Small intestine (tissue), 7 donors: Measurements from ENCODE around the gene LMOD1. TPM values are rescaled to one million over a fixed set of nuclear protein-coding genes. Genes with fewer than 3 reads are reported as not detected.

Source experiments
- DNase-seq, 2 donors: peaks; one replicate each; pipeline versions ENCODE4 v3.0.0 to v3.0.0-alpha.2; 2013
- FAIRE-seq: peaks from 2 replicates; lab custom pipeline; 2012; peaks lifted over from hg19 to GRCh38; lab: Jason Lieb, UNC
- H3K27ac ChIP-seq, 3 donors: one replicate each; pipeline ENCODE4 v1.5.1; 2013; ENCODE audit warnings: low read length in 2 of 3, mild to moderate bottlenecking in 2 of 3, control low read depth in 1 of 3, inconsistent platforms in 1 of 3, low read depth in 1 of 3, moderate library complexity in 1 of 3
- H3K27me3 ChIP-seq, 3 donors: one replicate each; pipeline ENCODE4 v1.6.1; 2013; ENCODE audit warnings: low read length in 3 of 3, inconsistent platforms in 1 of 3; ENCODE audit not compliant: control insufficient read depth in 3 of 3, insufficient read depth in 3 of 3
- H3K36me3 ChIP-seq, 3 donors: one replicate each; pipeline ENCODE4 v1.6.1; 2013; ENCODE audit warnings: low read length in 3 of 3, inconsistent platforms in 1 of 3, low read depth in 1 of 3, mild to moderate bottlenecking in 1 of 3, moderate library complexity in 1 of 3; ENCODE audit not compliant: control insufficient read depth in 3 of 3, insufficient read depth in 2 of 3
- H3K4me1 ChIP-seq, 3 donors: one replicate each; pipeline ENCODE4 v1.6.1; 2013; ENCODE audit warnings: low read length in 2 of 3, inconsistent platforms in 1 of 3, low read depth in 1 of 3, mild to moderate bottlenecking in 1 of 3, moderate library complexity in 1 of 3; ENCODE audit not compliant: control insufficient read depth in 3 of 3, insufficient read depth in 2 of 3
- H3K4me3 ChIP-seq, 3 donors: one replicate each; pipeline ENCODE4 v1.5.1; 2013; ENCODE audit warnings: low read length in 3 of 3, control low read depth in 1 of 3, inconsistent platforms in 1 of 3, low read depth in 1 of 3, mild to moderate bottlenecking in 1 of 3, moderate library complexity in 1 of 3
- H3K9me3 ChIP-seq, 2 donors: one replicate each; pipeline ENCODE4 v1.6.1; 2013; ENCODE audit warnings: low read depth in 1 of 2, low read length in 1 of 2; ENCODE audit not compliant: control insufficient read depth in 2 of 2, insufficient read depth in 1 of 2
- WGBS, 3 donors: extraction: QIAGEN DNeasy Blood & Tissue Kit; methylation state at CpG; one replicate each; pipeline ENCODE4 v1.1.7; 2013; 5-methylcytosine and 5-hydroxymethylcytosine counted together
- polyA plus RNA-seq, 4 donors: library from polyadenylated mRNA; stranded (reverse) in 3 of 4; unstranded in 1 of 4; fragments of 200-250 nt in 3 of 4; fragments of 120-200 nt in 1 of 4; gene quantifications; one replicate each; pipeline versions ENCODE4 v1.2.1 to v1.2.3, GENCODE V29; 2013
- donor health status: healthy with polysubstance abuse.
- donor health status: control.
- donor health status: control.
- donor health status: Bipolar disorder and iron deficiency.
- donor health status: healthy.

Gene LMOD1
- polyA plus RNA-seq, 4 donors: 1.1 to 39.6 (median 4.3) TPM

- H3K4me1 ChIP-seq: peaks cover 0 to 2% (median 0%) of the 10 kb centered on the region in 3 donors
- H3K4me3 ChIP-seq: no peak overlapping the region
- H3K27me3 ChIP-seq: peaks cover 0 to 12% (median 0%) of the 10 kb centered on the region in 3 donors
- no peak for DNase-seq
- WGBS, 3 donors: 48 to 65% (median 65%) methylated on average over 4 of the region's 4 CpGs
- no peak for FAIRE-seq
- H3K27ac ChIP-seq: peak overlapping the region in 1 of 3 donors; percentile 46
- no peaks in the 10 kb centered on the region for H3K36me3 ChIP-seq
- no peaks in the 10 kb centered on the region for H3K9me3 ChIP-seq
Measured at GRCh38 chr1:201898240-201898894, 48.0 kb downstream of the LMOD1 start.

DNA sequence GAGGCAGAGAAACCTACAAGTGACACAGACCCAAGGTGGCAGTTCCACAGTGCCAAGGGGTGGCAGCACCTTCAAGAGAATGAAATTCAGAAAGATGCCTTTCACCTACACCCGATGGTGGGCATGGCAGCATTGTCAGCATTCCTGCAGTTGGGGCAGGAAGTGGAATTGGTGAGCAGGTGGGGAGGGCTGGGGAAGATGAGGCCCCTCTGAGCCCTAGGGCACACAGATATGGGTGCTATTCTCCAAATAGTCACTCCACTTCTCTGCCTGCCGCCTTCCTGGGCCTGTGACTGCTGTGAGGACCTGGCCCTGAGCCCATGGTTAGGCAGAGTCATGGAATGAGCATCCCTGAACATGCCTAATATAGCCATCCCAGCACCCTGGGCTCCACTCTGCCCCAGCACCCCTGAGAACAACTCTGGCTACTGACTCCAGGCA is 49.4 kb downstream of the LMOD1 start:
- Histone ChIP-seq H3K36me3 (peaks cover 0 to under 1% (median 0%) of the 10 kb centered on the region in 3 donors), H3K4me3 (no peak overlapping the region), H3K27me3 (peaks cover 0 to 13% (median 0%) of the 10 kb centered on the region in 3 donors), H3K27ac (peak overlapping the region in 1 of 3 donors; percentile 65), H3K9me3 (no peaks in the 10 kb centered on the region), H3K4me1 (peaks cover 0 to 2% (median 0%) of the 10 kb centered on the region in 3 donors)
- 50 to 66% (median 60%) methylated on average over 2 of the region's 2 CpGs for WGBS, 3 donors
- DNase-seq: no peak
- FAIRE-seq: no peak

DNA sequence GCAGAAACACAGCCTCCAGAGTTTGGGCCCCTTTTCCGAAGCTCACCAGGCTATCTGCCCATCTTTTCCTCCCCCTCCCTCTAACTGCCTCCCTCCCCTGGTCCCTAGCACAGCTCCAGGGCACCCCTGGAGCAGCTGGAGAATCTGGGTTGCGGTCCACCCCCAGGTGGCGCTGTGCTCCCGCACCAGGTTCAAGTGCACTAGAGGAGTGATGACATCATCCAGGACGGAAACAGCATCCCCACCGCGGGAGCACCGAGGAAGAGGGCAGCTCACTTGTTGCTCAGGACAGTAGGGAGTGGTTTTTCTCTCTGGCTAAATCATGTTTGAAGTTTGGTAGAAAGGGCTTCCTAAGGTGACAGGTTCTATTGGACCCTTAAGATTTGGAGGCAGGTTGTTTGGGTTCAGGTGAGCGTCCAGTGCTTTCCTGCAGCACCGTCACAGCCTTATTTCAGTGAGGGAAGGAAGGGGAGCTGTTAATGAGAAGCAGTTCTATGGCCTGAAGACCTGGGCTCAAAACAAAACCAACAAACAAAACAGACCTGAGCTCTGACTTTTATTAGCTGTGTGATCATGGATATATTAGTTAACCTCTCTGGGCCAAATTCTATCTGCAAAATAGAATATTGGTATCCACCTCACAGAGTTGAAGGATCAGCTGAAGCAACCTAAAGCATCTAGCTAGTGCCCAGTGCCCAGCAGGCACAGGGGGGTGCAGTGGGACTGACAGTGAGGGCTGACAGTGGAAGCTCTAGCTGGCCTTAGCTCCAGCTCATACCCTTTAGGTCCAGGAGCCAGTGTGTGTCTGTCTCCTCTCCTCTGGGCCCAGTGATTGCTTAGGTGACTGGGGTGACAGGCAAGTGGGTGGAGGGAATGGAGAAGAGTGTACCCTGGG is 50.2 kb downstream of the LMOD1 start:
- Histone ChIP-seq H3K9me3 (no peaks in the 10 kb centered on the region), H3K27me3 (peaks cover 0 to 20% (median 0%) of the 10 kb centered on the region in 3 donors), H3K4me1 (peaks cover 0 to 2% (median 0%) of the 10 kb centered on the region in 3 donors), H3K4me3 (no peak overlapping the region), H3K27ac (peak overlapping the region in 1 of 3 donors; percentile 65), H3K36me3 (peaks cover 0 to 4% (median 0%) of the 10 kb centered on the region in 3 donors)
- WGBS, 3 donors: 10 to 14% (median 13%) methylated on average over 10 of the region's 10 CpGs
- FAIRE-seq (no peak), DNase-seq (peak; percentile 86 to 92)

DNA sequence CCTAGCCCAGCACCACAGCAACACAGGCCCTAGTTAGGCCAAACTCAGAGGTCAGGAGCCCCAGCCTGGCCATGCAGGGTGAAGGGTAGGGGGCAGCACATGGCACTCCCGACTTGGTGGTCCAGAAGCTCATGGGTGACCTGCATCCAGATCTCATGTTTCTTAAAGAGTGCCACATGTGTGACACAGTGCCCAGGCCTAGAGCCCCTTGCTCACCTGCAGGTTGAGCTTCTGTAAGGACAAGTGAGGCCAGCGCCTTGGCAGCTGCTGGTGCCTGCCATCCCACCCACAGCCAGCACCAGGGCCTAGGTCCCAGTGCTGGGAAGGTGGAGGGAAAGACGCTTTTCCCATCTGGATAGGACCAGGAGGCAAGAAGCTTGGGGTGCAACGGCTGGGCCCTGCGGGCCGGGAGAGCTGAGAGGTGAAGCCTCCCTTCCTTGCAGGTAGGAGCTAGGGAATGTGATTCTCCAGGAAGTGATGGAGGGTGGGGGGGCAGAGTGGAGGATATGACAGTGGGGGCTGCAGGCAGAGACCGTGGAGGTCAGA is 51.2 kb downstream of the LMOD1 start:
- Histone ChIP-seq H3K36me3 (peaks cover 0 to 4% (median 0%) of the 10 kb centered on the region in 3 donors), H3K4me3 (no peak overlapping the region), H3K27ac (no peak overlapping the region), H3K27me3 (peaks cover 0 to 23% (median under 1%) of the 10 kb centered on the region in 3 donors), H3K4me1 (peaks cover 0 to 2% (median 0%) of the 10 kb centered on the region in 3 donors), H3K9me3 (no peaks in the 10 kb centered on the region)
- 75 to 81% (median 80%) methylated on average over 7 of the region's 7 CpGs for WGBS, 3 donors
- FAIRE-seq: no peak
- no peak for DNase-seq

GRCh38 chr1:201894343-201895119 is 51.8 kb downstream of the LMOD1 start:
- no peaks in the 10 kb centered on the region for H3K9me3 ChIP-seq
- DNase-seq (no peak), FAIRE-seq (no peak)
- peaks cover 0 to 4% (median 0%) of the 10 kb centered on the region in 3 donors for H3K4me1 ChIP-seq
- H3K36me3 ChIP-seq: peaks cover 0 to 4% (median 0%) of the 10 kb centered on the region in 3 donors
- no peak overlapping the region for H3K27ac ChIP-seq
- H3K4me3 ChIP-seq: no peak overlapping the region
- 71 to 92% (median 82%) methylated on average over 5 of the region's 5 CpGs for WGBS, 3 donors
- H3K27me3 ChIP-seq: peaks cover 0 to 28% (median 2%) of the 10 kb centered on the region in 3 donors

GRCh38 chr1:201893431-201893830 is 52.9 kb downstream of the LMOD1 start:
- no peak for FAIRE-seq
- H3K36me3 ChIP-seq: peaks cover 0 to 4% (median 0%) of the 10 kb centered on the region in 3 donors
- H3K4me1 ChIP-seq: peaks cover 0 to 12% (median 0%) of the 10 kb centered on the region in 3 donors
- DNase-seq: no peak
- H3K9me3 ChIP-seq: no peaks in the 10 kb centered on the region
- no peak overlapping the region for H3K27ac ChIP-seq
- H3K27me3 ChIP-seq: peaks cover 0 to 32% (median 2%) of the 10 kb centered on the region in 3 donors
- WGBS, 3 donors: 59 to 74% (median 60%) methylated on average over 3 of the region's 3 CpGs
- no peak overlapping the region for H3K4me3 ChIP-seq

DNA sequence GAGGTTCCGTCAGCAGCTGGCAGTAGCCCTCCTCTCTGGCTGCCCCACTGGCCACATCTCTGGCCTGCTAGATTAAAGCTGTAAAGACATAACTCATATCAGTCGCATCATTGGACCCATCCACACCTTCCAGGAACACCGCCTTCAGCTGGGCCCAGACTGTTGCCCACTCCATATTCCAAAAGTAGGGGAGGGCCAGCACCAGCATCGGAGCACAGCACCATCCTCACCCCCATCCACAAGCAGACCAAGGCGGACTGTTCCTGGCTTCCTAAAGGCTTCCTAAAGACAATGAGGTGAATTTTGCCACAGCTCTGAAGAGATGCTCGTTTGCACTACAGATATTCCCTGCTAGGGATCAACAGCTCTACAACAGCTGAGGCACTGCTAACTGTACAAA is 54.1 kb downstream of the LMOD1 start:
- DNase-seq (no peak), FAIRE-seq (no peak)
- Histone ChIP-seq H3K4me1 (peaks cover 0 to 17% (median 0%) of the 10 kb centered on the region in 3 donors), H3K27me3 (peaks cover 0 to 44% (median 2%) of the 10 kb centered on the region in 3 donors), H3K36me3 (peaks cover 0 to 4% (median 0%) of the 10 kb centered on the region in 3 donors), H3K4me3 (no peak overlapping the region), H3K9me3 (no peaks in the 10 kb centered on the region), H3K27ac (no peak overlapping the region)
- 80 to 83% (median 80%) methylated on average over 6 of the region's 6 CpGs for WGBS, 3 donors
